HEK293 (cell line): ENCODE measurements around the gene LTBP1.

Source experiments
- CTCF ChIA-PET: fragments of 350-600 bp; formaldehyde crosslinking; extraction: SDS; loops from one replicate; lab custom pipeline; 2021; ENCODE audit warnings: antibody characterized with exemption; lab: Yijun Ruan, JAX
- POLR2A ChIA-PET: fragments of 300-600 bp; formaldehyde crosslinking; extraction: SDS; loops from one replicate; lab custom pipeline; 2020; ENCODE audit warnings: antibody characterized with exemption, inconsistent platforms; lab: Yijun Ruan, JAX
- H3K27ac ChIP-seq: fragments of 200-500 bp; sonication (Bioruptor generic); 2 replicates; pipeline ENCODE4 v1.5.1; 2014; ENCODE audit warnings: low read depth, low read length, control low read depth, inconsistent platforms; ENCODE audit errors: extremely low read depth
- H3K36me3 ChIP-seq, 2 experiments: fragments of 200-500 bp in 1 of 2; sonication (Bioruptor generic) in 1 of 2; 1 replicate in 1 of 2; 2 replicates in 1 of 2; pipeline ENCODE4 v1.5.1; 2014 to 2017; ENCODE audit warnings: inconsistent platforms in 2 of 2, low read length in 2 of 2; ENCODE audit not compliant: control insufficient read depth in 2 of 2, insufficient read depth in 1 of 2
- H3K4me1 ChIP-seq: fragments of 200-500 bp; sonication (Bioruptor generic); 2 replicates; pipeline ENCODE4 v1.5.1; 2014; ENCODE audit warnings: mild to moderate bottlenecking, low read length, inconsistent platforms; ENCODE audit not compliant: control insufficient read depth, insufficient read depth
- H3K4me3 ChIP-seq: 2 replicates; pipeline ENCODE4 v1.5.1; 2011; ENCODE audit warnings: low read depth, mild to moderate bottlenecking, control low read depth, low read length, moderate library complexity
- H3K9me3 ChIP-seq: fragments of 200-500 bp; sonication (Bioruptor generic); 2 replicates; pipeline ENCODE4 v1.5.1; 2014; ENCODE audit warnings: low read depth, low read length, inconsistent platforms; ENCODE audit not compliant: control insufficient read depth, insufficient read depth
- CTCF ChIP-seq: fragments of 450-650 bp; formaldehyde crosslinking; IDR thresholded peaks from 2 replicates; pipeline ENCODE4 v1.5.1; 2016; ENCODE audit warnings: missing biosample characterization, missing genetic modification characterization
- INSM2 ChIP-seq: fragments of 450-650 bp; formaldehyde crosslinking; IDR thresholded peaks from 2 replicates; pipeline ENCODE4 v1.5.1; 2016; ENCODE audit warnings: missing biosample characterization, missing genetic modification characterization
- PRDM1 ChIP-seq: fragments of 450-650 bp; formaldehyde crosslinking; IDR thresholded peaks from 2 replicates; pipeline ENCODE4; 2016; ENCODE audit warnings: missing biosample characterization, missing genetic modification characterization
- RBAK ChIP-seq: fragments of 450-650 bp; formaldehyde crosslinking; IDR thresholded peaks from 2 replicates; pipeline ENCODE4 v1.5.1; 2016; ENCODE audit warnings: missing biosample characterization, missing genetic modification characterization
- ZBTB1 ChIP-seq: fragments of 450-650 bp; formaldehyde crosslinking; IDR thresholded peaks from 2 replicates; pipeline ENCODE4 v1.5.1; 2016; ENCODE audit warnings: missing biosample characterization, missing genetic modification characterization
- ZBTB44 ChIP-seq: fragments of 450-650 bp; IDR thresholded peaks from 2 replicates; pipeline ENCODE4 v1.5.1; 2018; ENCODE audit warnings: missing biosample characterization, mild to moderate bottlenecking, missing genetic modification characterization
- ZNF10 ChIP-seq: fragments of 450-650 bp; formaldehyde crosslinking; IDR thresholded peaks from 2 replicates; pipeline ENCODE4 v1.5.1; 2017; ENCODE audit warnings: missing biosample characterization, missing genetic modification characterization
- ZNF138 ChIP-seq: fragments of 450-650 bp; formaldehyde crosslinking; IDR thresholded peaks from 2 replicates; pipeline ENCODE4 v1.5.1; 2016; ENCODE audit warnings: missing biosample characterization, missing genetic modification characterization, borderline replicate concordance
- ZNF280D ChIP-seq: fragments of 450-650 bp; formaldehyde crosslinking; IDR thresholded peaks from 2 replicates; pipeline ENCODE4 v1.5.1; 2016; ENCODE audit warnings: missing biosample characterization, missing genetic modification characterization
- ZNF335 ChIP-seq: fragments of 450-650 bp; formaldehyde crosslinking; conservative IDR thresholded peaks from 2 replicates; pipeline ENCODE4 v1.5.1; 2016; ENCODE audit warnings: missing biosample characterization, missing genetic modification characterization
- ZNF354C ChIP-seq: fragments of 450-650 bp; formaldehyde crosslinking; IDR thresholded peaks from 2 replicates; pipeline ENCODE4 v1.5.1; 2016; ENCODE audit warnings: missing biosample characterization, missing genetic modification characterization, low read depth, borderline replicate concordance
- ZNF362 ChIP-seq: fragments of 450-650 bp; formaldehyde crosslinking; IDR thresholded peaks from 2 replicates; pipeline ENCODE4 v1.5.1; 2016; ENCODE audit warnings: missing biosample characterization, missing genetic modification characterization
- ZNF488 ChIP-seq: fragments of 450-650 bp; formaldehyde crosslinking; IDR thresholded peaks from 2 replicates; pipeline ENCODE4 v1.5.1; 2016; ENCODE audit warnings: missing biosample characterization, missing genetic modification characterization
- ZNF654 ChIP-seq: fragments of 450-650 bp; formaldehyde crosslinking; IDR thresholded peaks from 2 replicates; pipeline ENCODE4 v1.5.1; 2016; ENCODE audit warnings: low read depth, missing biosample characterization, missing genetic modification characterization
- ZNF777 ChIP-seq: fragments of 450-650 bp; formaldehyde crosslinking; IDR thresholded peaks from 2 replicates; pipeline ENCODE4 v1.5.1; 2017; ENCODE audit warnings: missing biosample characterization, missing genetic modification characterization, borderline replicate concordance

LTBP1 gene

GRCh38 chr2:33395034-33395433, 448.3 kb downstream of the LTBP1 start (continued):
- TF ChIP-seq ZNF777 (tag by site-specific recombination): no peak
- TF ChIP-seq ZBTB44 (tag by site-specific recombination): no peak
- no peak for TF ChIP-seq ZNF354C (tag by site-specific recombination)
- no peak for TF ChIP-seq ZNF488 (tag by site-specific recombination)
- no peak for TF ChIP-seq ZNF10 (tag by site-specific recombination)
- no peak for TF ChIP-seq INSM2 (tag by site-specific recombination)
- no peak for TF ChIP-seq ZNF362 (tag by site-specific recombination)
- no peak for TF ChIP-seq PRDM1 (tag by site-specific recombination)
- TF ChIP-seq ZNF138 (tag by site-specific recombination): no peak
- no peak for TF ChIP-seq ZBTB1
- TF ChIP-seq ZNF280D (tag by site-specific recombination): no peak
- TF ChIP-seq ZNF335: no peak

GRCh38 chr2:33395655-33396249, 449.0 kb downstream of the LTBP1 start:
- H3K27ac ChIP-seq: no peak overlapping the region
- H3K36me3 ChIP-seq: no peaks in the 10 kb centered on the region
- ChIA-PET CTCF (interaction anchor here (0.6 to 1.5 kb wide), 27 partner anchors 10 to 1832 kb away, joined by 3 to 24 read pairs (median 4); no protein-coding TSS in a partner anchor), POLR2A (interaction anchor here (0.7 kb wide), 1 partner anchor 569 kb away, joined by 5 read pairs; no protein-coding TSS in a partner anchor)
- no peak overlapping the region for H3K4me3 ChIP-seq
- no peaks in the 10 kb centered on the region for H3K4me1 ChIP-seq
- TF ChIP-seq ZNF654 (tag by site-specific recombination) (peak; percentile 30), RBAK (no peak), CTCF (tag by site-specific recombination) (0 out of 2 replicates have a peak, but pooled peaks have one; percentile 16), ZNF362 (tag by site-specific recombination) (peak; percentile 57; the same call in 1 of the 2 replicates), ZNF777 (tag by site-specific recombination) (no peak)
- no peaks in the 10 kb centered on the region for H3K9me3 ChIP-seq
